ENCODE results near the gene ARHGEF19.

GRCh38 chr1:16209132-16209846 lies 3.2 kb downstream of the ARHGEF19 start:
- no peak for TF ChIP-seq SPI1 (IDR thresholded peaks at IDR 0.05; ENCODE audit: borderline replicate concordance, low read depth, low read length)
- no peak for TF ChIP-seq PRDM10 (IDR thresholded peaks at IDR 0.05; ENCODE audit: partially characterized antibody)
- no peak for TF ChIP-seq EP300 (IDR thresholded peaks at IDR 0.05; ENCODE audit: low read length)
- no peak for TF ChIP-seq KAT8 (IDR thresholded peaks at IDR 0.05; ENCODE audit: low read depth)

All from K562 (cell line).